Dermis blood vessel endothelial cell (primary cell): ENCODE measurements around the gene PRTG. TPM values are rescaled to one million over a fixed set of nuclear protein-coding genes. Genes with fewer than 3 reads are reported as not detected.
A peak's percentile ranks its signal among the peaks of the same experiment; 100 is the strongest.
"Not testable (repeated sequence)": the region's sequence is repeated elsewhere in the genome, so short reads cannot be mapped to it uniquely, and the experiment has no call there.

ENCODE experiments used
- DNase-seq: peaks from one replicate; pipeline ENCODE4 v3.0.0; 2010
- total RNA-seq: library from RNA; depleted of rRNA; stranded (reverse); fragments of >200 nt; gene quantifications from 2 replicates; pipeline ENCODE4 v1.2.3, GENCODE V29; 2014

PRTG gene
- total RNA-seq, 1 donor from 2014 or later: 7.5 TPM

DNA sequence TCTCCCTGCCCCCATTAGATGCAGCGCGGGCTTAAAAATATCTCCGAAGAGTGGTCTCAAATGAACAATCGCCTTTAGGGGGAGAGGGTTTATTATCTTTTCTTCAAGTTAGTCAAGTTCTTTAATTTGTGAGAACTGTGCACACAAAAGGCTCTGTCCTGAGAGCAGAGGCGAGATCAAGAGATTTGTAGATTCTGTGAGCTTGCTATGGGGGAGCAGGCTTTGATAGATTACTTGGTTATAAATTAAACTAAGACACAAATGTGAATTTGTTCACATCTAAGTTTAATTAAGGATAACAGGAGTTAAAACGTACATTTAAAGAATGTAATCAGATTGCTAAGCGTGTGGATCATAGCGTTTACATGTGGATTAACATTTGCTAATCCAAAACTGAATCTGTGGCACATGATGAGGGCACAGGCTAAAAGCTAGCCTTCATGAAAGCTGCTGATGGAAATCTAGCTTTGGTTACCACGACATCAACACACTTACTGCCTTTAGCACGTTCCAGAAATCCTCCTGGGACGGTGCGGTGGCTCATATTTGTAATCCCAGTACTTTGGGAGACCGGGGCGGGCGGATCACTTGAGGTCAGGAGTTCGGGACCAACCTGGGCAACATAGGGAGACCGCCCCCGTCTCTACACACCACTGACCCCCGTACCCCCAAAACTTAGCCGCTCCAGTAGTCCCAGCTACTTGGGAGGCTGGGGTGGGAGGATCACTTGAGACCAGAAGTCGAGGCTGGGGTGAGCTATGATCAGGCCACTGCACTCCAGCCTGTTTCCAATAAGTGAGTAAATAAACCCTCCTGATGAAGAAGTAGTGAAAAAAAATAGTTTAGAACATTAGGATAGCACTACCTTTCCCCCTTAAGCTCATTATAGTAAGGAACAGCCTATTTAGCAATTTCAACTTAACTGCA lies 1.0 kb upstream of the PRTG start:
- peak; percentile 5 for DNase-seq

- DNase-seq: peak; percentile 35
Observed at GRCh38 chr15:55742498-55742926, 440 bp downstream of the PRTG start.

GRCh38 chr15:55741833-55742497 lies 987 bp downstream of the PRTG start:
- peak; percentile 44 for DNase-seq

DNA sequence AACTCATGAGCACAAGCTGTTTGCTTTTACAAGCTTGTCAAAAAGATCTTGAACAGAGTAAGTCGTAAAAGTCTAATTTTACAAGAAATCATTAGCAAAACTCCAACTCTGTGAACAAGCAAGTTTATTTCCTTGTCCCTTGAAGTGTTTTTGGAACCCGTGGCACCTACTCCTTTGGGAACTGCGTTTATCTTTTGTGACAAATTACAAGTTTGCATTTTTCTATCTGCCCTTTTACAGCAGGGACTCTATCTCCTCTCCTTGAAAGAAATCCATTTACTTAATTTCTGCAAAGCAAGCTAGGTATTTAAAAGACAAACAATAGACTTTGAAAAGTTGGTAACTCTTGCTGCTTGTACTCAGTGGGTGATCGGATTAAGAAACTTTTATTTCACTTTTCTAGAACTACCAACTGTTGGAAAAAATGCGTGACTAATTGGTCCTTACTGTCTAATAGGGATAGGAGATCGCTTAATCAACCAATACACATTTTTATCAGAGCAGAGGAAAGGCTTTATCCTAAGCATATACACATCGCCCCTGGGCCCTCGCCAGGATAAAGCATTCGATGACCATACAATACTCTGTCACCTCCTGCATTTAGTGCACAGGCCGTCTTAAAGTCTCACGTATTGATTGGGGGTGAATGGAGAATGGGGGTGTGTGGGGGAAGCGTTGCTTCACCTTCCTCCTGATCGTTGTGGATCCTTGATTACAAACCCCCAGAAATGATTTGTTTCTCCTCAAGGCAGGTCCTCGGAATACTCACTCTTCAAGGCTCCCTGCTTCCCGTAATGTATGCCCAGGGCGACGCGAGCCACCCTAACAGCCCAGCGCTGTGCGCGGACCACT lies 1.7 kb downstream of the PRTG start:
- DNase-seq: peak; percentile 5

GRCh38 chr15:55740359-55740878 lies 2.5 kb downstream of the PRTG start:
- no peak for DNase-seq

- no peak for DNase-seq
Observed at GRCh38 chr15:55739641-55740040, 3.3 kb downstream of the PRTG start.

GRCh38 chr15:55738715-55739114 lies 4.2 kb downstream of the PRTG start:
- DNase-seq: no peak

GRCh38 chr15:55737373-55737772 lies 5.6 kb downstream of the PRTG start:
- peak; percentile 84 for DNase-seq

DNA sequence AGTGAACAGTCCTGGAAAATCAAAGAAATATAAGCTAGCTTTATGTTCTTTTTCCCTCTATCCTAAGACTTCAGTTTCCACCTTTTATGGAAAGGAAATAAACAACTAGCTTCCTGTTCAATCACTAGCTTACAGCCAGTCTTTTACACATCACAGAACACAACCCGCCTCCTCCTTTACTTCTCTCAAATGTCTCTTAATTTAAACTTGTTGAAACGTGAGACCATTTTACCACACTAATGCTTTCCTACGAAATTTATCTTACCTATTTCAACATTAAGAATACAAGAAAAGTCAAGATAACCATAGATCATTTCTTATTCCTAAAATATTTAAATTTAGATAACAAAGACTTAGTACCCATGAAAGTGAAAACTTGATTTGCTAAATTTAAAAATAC lies 6.2 kb downstream of the PRTG start:
- DNase-seq: peak; percentile 9

GRCh38 chr15:55734641-55735040 lies 8.3 kb downstream of the PRTG start:
- no peak for DNase-seq

DNA sequence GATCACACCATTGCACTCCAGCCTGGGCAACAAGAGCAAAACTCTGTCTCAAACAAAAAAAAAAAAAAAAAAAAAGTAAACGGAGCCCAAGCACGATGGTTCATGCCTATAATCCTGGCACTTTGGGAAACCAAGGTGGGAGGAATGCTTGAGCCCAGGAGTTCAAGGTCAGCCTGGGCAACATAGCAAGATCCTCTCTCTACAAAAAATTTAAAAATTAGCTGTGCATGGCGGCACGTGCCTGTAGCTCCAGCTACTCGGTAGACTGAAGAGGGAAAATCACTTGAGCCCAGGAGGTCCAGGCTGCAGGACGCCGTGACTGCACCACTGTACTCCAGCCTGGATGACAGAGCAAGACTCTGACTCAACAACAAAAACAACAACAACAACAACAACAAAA lies 9.5 kb downstream of the PRTG start:
- DNase-seq: not testable (repeated sequence)

DNA sequence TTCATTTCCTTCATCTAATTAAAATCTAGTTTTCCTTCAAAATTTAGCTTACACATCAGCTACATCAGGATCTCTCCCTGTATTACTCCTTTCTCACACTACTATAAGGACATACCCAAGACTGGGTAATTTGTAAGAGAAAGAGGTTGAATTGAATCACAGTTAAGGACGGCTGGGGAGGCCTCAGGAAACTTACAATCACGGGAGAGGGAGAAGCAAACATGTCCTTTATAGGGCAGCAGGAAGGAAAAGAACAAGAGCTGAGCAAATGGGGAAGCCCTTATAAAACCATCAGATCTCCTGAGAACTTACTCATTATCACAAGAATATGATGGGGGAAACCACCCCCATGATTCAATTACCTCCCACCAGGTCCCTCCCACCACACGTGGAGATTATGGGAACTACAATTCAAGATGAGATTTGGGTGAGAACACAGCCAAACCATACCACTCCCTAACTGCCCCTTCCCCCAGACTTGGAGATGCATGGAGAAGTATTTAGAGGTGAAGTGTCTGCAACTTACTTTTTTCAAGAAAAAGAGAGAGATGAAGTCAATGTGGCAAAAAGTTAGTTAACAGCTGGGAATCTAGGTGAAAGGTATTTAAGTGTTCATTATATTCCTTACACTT lies 21.3 kb downstream of the PRTG start:
- DNase-seq: no peak

DNA sequence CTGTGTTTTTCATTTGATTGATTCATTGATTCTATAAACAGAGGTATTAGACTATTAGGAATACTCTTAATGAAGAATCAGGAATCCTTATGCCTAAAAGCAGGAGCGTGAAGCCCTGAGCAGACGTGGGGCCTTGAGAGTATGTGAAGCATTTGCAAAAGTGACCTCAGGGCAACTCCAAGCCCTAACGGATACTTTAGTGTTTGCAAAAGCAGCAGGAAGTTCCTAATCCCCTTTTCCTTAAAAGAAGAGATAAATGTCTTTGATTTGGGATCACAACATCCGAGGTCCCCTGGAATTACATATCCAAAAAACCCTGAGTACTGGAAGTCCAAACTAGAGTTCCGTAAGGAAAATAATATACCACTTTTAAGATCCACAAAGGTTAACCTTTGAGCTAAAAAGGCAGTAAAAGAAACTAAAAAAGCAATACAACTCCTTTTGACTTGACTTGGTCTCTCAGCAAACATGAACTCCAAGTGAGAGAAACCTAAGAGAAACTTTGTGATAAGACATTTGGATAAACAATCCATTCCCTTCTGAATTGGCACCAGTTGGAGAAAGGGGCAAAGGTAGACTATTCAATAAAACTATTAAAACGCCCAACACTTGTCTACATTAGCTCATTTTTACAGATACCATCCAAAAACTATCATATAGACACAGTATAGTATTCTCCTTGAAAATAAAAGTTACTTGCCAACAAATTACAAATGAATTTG lies 27.4 kb downstream of the PRTG start:
- DNase-seq: no peak

- no peak for DNase-seq
Observed at GRCh38 chr15:55714064-55714463, 28.9 kb downstream of the PRTG start.

DNA sequence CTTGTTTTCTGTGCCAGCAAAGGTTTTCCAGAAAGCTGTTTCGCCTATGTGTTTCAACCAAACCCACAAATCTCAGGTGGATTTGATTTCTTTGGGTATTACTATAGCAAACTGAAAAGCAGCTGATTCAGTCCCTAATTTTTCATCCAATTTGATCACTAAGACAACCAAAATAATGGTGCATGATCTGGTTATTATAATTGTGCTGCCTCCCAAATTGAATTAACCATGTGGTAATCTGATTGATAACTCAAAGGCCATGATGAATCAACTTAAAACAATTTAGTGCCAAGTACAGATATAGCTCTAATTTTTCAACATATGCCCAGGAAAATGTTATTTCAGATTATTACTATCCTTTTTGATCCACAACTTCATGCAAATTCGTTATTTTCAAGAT lies 30.6 kb downstream of the PRTG start:
- no peak for DNase-seq

GRCh38 chr15:55710286-55710685 lies 32.7 kb downstream of the PRTG start:
- DNase-seq: no peak

GRCh38 chr15:55709458-55709857 lies 33.5 kb downstream of the PRTG start:
- no peak for DNase-seq

DNA sequence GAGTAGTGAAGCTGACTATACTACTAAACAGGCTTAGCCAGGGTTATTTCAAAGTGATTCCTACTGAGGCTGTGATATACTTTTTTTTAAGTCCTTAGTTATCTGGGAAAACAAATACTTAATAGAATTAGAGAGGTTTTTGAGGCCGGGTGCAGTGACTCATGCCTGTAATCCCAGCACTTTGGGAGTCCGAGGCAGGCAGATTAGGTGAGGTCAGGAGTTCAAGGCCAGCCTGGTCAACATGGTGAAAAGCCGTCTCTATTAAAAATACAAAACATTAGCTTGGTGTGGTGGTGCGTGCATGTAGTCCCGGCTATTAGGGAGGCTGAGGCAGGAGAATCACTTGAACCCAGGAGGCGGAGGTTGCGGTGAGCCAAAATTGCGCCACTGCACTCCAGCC lies 34.2 kb downstream of the PRTG start:
- no peak for DNase-seq

- DNase-seq: no peak
Observed at GRCh38 chr15:55707951-55708350, 35.0 kb downstream of the PRTG start.

DNA sequence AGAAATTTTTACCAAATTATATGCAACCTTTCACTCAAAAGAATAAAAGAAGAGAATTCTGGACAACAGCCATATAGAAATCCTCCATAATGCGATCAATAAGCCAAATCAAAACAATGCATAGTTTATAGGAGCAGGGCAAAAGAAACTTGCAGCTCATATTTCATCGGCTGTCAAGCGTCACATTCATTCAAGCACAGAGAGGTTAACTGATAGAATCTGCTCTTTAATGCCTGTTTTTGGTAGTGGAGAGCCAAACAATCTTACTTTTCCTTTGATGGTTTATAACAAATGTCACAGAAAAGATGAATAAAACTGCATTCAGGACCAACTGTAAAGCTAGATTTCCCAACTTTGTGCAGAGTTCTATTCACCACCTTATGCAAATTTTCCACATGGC lies 35.4 kb downstream of the PRTG start:
- DNase-seq: no peak

GRCh38 chr15:55703873-55704301 lies 39.1 kb downstream of the PRTG start:
- peak; percentile 2 for DNase-seq

GRCh38 chr15:55700876-55701275 lies 42.1 kb downstream of the PRTG start:
- no peak for DNase-seq
